ENCODE results near the gene DCBLD1. TPM values are rescaled to one million over a fixed set of nuclear protein-coding genes. Genes with fewer than 3 reads are reported as not detected.

The DCBLD1 gene
- total RNA-seq, 1 experiment from 2014 or later = 11.2 TPM

DNA sequence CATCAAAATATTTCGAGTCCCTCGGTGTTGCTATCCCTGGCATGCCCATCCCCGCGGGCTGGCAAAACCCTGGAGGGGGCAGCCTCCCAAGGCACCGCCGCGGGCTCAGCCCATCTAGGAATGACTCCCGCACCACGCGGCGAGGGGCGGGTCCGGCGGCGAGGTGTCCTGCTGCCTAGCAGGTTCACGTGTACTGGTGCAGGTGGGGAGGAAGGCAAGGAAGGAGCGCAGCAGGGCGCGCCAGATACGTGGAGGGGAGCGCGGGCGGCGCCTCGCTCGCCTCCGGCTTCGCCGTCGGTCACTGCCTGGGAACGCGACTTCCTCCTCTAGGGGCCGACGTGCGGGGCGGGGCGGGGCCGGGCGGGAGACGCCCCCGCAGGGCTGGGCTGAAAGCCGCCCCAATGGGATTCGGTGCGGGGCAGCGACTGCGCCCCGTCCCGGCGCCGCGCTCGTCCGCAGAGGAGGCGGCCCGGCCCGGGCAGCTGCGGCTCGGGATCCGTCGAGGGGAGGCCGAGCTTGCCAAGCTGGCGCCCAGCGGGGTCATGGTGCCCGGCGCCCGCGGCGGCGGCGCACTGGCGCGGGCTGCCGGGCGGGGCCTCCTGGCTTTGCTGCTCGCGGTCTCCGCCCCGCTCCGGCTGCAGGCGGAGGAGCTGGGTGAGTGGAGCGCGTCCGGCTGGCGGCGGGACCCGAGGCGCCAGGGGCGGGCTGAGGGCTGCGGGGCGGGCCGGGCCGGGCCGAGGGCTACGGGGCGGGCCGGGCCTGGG is at the start of gene DCBLD1 (continued):
- TF ChIP-seq STAT6 (CRISPR knock-in tag; conservative IDR thresholded peaks at IDR 0.05; ENCODE audit: low read depth) (no peak), ZNF121 (CRISPR knock-in tag; IDR thresholded peaks at IDR 0.05) (no peak), MXD4 (CRISPR knock-in tag; IDR thresholded peaks at IDR 0.05; ENCODE audit: borderline replicate concordance) (no peak), ETV6 (CRISPR knock-in tag; IDR thresholded peaks at IDR 0.05) (no peak), ATF6 (CRISPR knock-in tag; IDR thresholded peaks at IDR 0.05) (no peak), SMAD3 (CRISPR knock-in tag; IDR thresholded peaks at IDR 0.05; ENCODE audit: borderline replicate concordance) (0 out of 2 replicates have a peak, but pooled peaks have one; percentile 82), JAZF1 (CRISPR knock-in tag; IDR thresholded peaks at IDR 0.05) (no peak), ZNF423 (CRISPR knock-in tag; IDR thresholded peaks at IDR 0.05) (no peak), HMGA2 (CRISPR knock-in tag; IDR thresholded peaks at IDR 0.05) (no peak), ATF1 (CRISPR knock-in tag; IDR thresholded peaks at IDR 0.05) (no peak), JUN (CRISPR knock-in tag; IDR thresholded peaks at IDR 0.05) (no peak), TEAD4 (CRISPR knock-in tag; IDR thresholded peaks at IDR 0.05) (no peak), NR1H2 (CRISPR knock-in tag; IDR thresholded peaks at IDR 0.05) (no peak), GTF2I (CRISPR knock-in tag; conservative IDR thresholded peaks at IDR 0.05) (no peak), PREB (CRISPR knock-in tag; IDR thresholded peaks at IDR 0.05; ENCODE audit: borderline replicate concordance) (no peak), IRF2 (CRISPR knock-in tag; IDR thresholded peaks at IDR 0.05; ENCODE audit: borderline replicate concordance, low read depth) (0 out of 2 replicates have a peak, but pooled peaks have one; percentile 23), CREB1 (CRISPR knock-in tag; IDR thresholded peaks at IDR 0.05) (0 out of 2 replicates have a peak, but pooled peaks have one; percentile 9)
- TF ChIP-seq, protein P1, sequence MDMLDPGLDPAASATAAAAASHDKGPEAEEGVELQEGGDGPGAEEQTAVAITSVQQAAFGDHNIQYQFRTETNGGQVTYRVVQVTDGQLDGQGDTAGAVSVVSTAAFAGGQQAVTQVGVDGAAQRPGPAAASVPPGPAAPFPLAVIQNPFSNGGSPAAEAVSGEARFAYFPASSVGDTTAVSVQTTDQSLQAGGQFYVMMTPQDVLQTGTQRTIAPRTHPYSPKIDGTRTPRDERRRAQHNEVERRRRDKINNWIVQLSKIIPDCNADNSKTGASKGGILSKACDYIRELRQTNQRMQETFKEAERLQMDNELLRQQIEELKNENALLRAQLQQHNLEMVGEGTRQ (CRISPR knock-in tag; IDR thresholded peaks at IDR 0.05) = peak; percentile 2; the same call in 1 of the 2 replicates
- TF ChIP-seq, protein P2, sequence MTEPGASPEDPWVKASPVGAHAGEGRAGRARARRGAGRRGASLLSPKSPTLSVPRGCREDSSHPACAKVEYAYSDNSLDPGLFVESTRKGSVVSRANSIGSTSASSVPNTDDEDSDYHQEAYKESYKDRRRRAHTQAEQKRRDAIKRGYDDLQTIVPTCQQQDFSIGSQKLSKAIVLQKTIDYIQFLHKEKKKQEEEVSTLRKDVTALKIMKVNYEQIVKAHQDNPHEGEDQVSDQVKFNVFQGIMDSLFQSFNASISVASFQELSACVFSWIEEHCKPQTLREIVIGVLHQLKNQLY (CRISPR knock-in tag; IDR thresholded peaks at IDR 0.05) = no peak
